Measurements from ENCODE around the gene FAR2. TPM values are rescaled to one million over a fixed set of nuclear protein-coding genes. Genes with fewer than 3 reads are reported as not detected.

FAR2 gene
- total RNA-seq, 2 donors from 2014 or later = 1.0 TPM; not detected in 1

DNA sequence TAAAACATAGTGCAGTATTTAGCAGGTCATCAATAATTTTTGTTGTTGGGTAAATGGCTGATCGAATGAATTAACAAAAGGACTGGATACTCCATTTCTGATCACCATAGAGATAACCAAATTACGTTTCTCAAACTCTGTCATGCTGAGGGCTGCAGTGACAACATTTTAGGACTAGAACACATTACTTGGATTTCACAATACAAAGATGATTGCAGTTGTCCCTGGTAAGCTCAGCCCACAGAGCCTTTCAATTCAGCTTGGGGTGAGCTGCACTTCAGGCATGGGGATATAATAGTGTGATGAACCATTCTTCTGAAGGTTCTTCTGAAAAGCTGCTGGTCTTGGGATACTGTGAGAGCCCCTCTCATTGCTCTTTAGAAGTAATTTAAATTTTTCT is 74.3 kb downstream of the FAR2 start:
- no peak for TF ChIP-seq POLR2A (IDR thresholded peaks at IDR 0.05)
- TF ChIP-seq, protein P1, sequence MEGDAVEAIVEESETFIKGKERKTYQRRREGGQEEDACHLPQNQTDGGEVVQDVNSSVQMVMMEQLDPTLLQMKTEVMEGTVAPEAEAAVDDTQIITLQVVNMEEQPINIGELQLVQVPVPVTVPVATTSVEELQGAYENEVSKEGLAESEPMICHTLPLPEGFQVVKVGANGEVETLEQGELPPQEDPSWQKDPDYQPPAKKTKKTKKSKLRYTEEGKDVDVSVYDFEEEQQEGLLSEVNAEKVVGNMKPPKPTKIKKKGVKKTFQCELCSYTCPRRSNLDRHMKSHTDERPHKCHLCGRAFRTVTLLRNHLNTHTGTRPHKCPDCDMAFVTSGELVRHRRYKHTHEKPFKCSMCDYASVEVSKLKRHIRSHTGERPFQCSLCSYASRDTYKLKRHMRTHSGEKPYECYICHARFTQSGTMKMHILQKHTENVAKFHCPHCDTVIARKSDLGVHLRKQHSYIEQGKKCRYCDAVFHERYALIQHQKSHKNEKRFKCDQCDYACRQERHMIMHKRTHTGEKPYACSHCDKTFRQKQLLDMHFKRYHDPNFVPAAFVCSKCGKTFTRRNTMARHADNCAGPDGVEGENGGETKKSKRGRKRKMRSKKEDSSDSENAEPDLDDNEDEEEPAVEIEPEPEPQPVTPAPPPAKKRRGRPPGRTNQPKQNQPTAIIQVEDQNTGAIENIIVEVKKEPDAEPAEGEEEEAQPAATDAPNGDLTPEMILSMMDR (IDR thresholded peaks at IDR 0.05) = no peak
- H3K4me3 ChIP-seq = no peak overlapping the region
- intact Hi-C loops (cut with DNase I) = no loop called here
- no peaks in the 10 kb centered on the region for H3K9me3 ChIP-seq
- no peak for DNase-seq
- no peak for ATAC-seq
- no peaks in the 10 kb centered on the region for H3K27me3 ChIP-seq
- WGBS, 2 donors = 39 to 56% methylated on average over 2 of the region's 2 CpGs
- H3K27ac ChIP-seq = no peak overlapping the region
- no peaks in the 10 kb centered on the region for H3K36me3 ChIP-seq (replicated peaks in 1 of 2; ENCODE audit: insufficient read depth in 1 of 2, low read depth in 2 of 2)
- no peaks in the 10 kb centered on the region for H3K4me1 ChIP-seq

DNA sequence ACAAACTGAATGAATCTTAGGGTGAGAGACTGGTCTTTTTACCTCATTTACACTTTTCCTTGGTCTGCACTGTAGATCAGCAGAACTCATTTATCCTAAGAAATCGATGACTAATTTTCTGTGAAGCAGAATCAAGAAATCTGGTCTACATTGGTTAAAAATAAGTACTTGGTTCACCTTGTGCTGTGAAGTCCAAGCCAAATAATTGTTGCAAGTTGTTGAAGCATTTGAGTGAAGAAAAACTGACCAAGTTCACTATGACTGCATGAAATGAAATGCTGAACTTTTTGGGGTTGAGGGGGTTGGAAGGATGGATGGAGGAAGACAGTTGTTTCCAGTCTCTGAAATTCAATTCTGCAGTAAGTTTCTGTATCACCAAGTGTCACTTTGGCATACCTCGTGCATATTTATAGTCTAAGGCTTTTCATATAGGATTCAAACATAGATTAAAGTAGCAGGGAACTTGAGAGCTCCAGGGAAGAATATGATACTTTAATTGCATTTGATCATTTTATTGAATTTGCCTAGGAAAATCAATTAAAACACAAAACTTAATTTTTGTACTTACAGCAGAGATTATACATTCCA is 75.0 kb downstream of the FAR2 start:
- H3K4me1 ChIP-seq = no peaks in the 10 kb centered on the region
- H3K4me3 ChIP-seq = no peak overlapping the region
- intact Hi-C loops (cut with DNase I) = no loop called here
- no peak overlapping the region for H3K27ac ChIP-seq
- no peaks in the 10 kb centered on the region for H3K9me3 ChIP-seq
- WGBS, 2 donors = 55 to 57% methylated on average over 2 of the region's 2 CpGs
- TF ChIP-seq POLR2A (IDR thresholded peaks at IDR 0.05) = no peak
- TF ChIP-seq, protein P1 (IDR thresholded peaks at IDR 0.05) = no peak
- DNase-seq (no peak), ATAC-seq (no peak)
- no peaks in the 10 kb centered on the region for H3K36me3 ChIP-seq (replicated peaks in 1 of 2; ENCODE audit: insufficient read depth in 1 of 2, low read depth in 2 of 2)
- H3K27me3 ChIP-seq = no peaks in the 10 kb centered on the region

- H3K4me3 ChIP-seq = no peak overlapping the region
- no peak overlapping the region for H3K27ac ChIP-seq
- H3K36me3 ChIP-seq (replicated peaks in 1 of 2; ENCODE audit: insufficient read depth in 1 of 2, low read depth in 2 of 2) = no peaks in the 10 kb centered on the region
- WGBS, 2 donors = 65 to 67% methylated on average over 4 of the region's 4 CpGs
- DNase-seq (no peak), ATAC-seq (no peak)
- TF ChIP-seq, protein P1 (IDR thresholded peaks at IDR 0.05) = no peak
- no peak for TF ChIP-seq POLR2A (IDR thresholded peaks at IDR 0.05)
- no peaks in the 10 kb centered on the region for H3K4me1 ChIP-seq
- intact Hi-C loops (cut with DNase I) = no loop called here
- no peaks in the 10 kb centered on the region for H3K27me3 ChIP-seq
- H3K9me3 ChIP-seq = no peaks in the 10 kb centered on the region
Observed at GRCh38 chr12:29224572-29224971, 75.5 kb downstream of the FAR2 start.

DNA sequence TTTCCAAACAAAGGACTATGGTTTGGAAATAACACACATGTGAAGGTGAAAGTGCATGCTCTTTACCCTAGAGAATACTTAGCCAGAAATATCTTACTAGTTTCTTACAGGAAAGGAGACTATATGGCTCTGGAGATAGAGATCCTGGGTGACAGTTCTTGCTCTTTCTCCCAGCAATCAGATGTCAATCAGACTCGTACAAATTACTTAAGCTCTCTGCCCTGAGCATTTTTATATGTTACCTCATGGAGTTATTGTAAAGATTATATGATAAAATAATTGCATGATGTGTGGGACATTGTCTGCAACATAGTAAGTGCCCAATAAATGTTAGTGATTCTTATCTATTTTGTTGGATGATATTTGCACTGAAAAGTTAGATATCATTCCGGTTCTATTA is 76.8 kb downstream of the FAR2 start:
- ATAC-seq = no peak
- intact Hi-C loops (cut with DNase I) = no loop called here
- no peaks in the 10 kb centered on the region for H3K27me3 ChIP-seq
- no peaks in the 10 kb centered on the region for H3K9me3 ChIP-seq
- no peak for DNase-seq
- 33 to 49% methylated on average over 2 of the region's 2 CpGs for WGBS, 2 donors
- no peaks in the 10 kb centered on the region for H3K36me3 ChIP-seq (replicated peaks in 1 of 2; ENCODE audit: insufficient read depth in 1 of 2, low read depth in 2 of 2)
- H3K4me1 ChIP-seq = no peaks in the 10 kb centered on the region
- H3K4me3 ChIP-seq = no peak overlapping the region
- H3K27ac ChIP-seq = no peak overlapping the region
- no peak for TF ChIP-seq POLR2A (IDR thresholded peaks at IDR 0.05)
- TF ChIP-seq, protein P1 (IDR thresholded peaks at IDR 0.05) = no peak

DNA sequence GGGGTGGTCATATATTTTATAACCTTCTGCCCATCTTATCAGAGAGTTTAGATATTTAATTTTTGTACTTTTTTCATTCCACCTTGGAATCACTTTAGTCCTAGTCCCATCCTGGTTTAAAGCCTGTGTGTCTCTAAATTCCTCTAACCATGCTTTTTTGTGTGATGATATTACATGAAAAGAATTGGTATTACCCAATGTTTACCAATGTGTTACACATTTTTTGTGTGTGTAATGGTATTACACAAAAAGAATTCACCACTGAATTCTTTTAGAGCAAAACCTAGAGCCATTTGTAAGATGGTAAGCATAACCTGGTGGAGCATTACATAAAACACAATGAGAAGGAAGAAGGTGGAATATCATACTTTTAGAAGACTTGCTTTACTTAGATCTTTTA is 77.5 kb downstream of the FAR2 start:
- Histone ChIP-seq H3K36me3 (replicated peaks in 1 of 2; ENCODE audit: insufficient read depth in 1 of 2, low read depth in 2 of 2) (no peaks in the 10 kb centered on the region), H3K27ac (no peak overlapping the region), H3K4me3 (no peak overlapping the region), H3K4me1 (no peaks in the 10 kb centered on the region), H3K9me3 (no peaks in the 10 kb centered on the region), H3K27me3 (no peaks in the 10 kb centered on the region)
- ATAC-seq (no peak), DNase-seq (no peak)
- no peak for TF ChIP-seq POLR2A (IDR thresholded peaks at IDR 0.05)
- TF ChIP-seq, protein P1 (IDR thresholded peaks at IDR 0.05) = no peak
- intact Hi-C loops (cut with DNase I) = no loop called here
